Measurements from ENCODE around the gene C1orf174.

The C1orf174 gene

GRCh38 chr1:3923378-3924185 lies 23.5 kb upstream of the C1orf174 start:
- Histone ChIP-seq H3K27ac (peak overlapping the region; percentile 93), H3K36me3 (no peaks in the 10 kb centered on the region), H3K4me3 (ENCODE audit: low read depth, low read length) (peak overlapping the region; percentile 2; the same call in 1 of the 2 replicates), H3K9me3 (ENCODE audit: severe bottlenecking) (no peaks in the 10 kb centered on the region), H3K27me3 (ENCODE audit: insufficient read depth, low read depth, severe bottlenecking) (no peaks in the 10 kb centered on the region)
- TF ChIP-seq, protein P1, sequence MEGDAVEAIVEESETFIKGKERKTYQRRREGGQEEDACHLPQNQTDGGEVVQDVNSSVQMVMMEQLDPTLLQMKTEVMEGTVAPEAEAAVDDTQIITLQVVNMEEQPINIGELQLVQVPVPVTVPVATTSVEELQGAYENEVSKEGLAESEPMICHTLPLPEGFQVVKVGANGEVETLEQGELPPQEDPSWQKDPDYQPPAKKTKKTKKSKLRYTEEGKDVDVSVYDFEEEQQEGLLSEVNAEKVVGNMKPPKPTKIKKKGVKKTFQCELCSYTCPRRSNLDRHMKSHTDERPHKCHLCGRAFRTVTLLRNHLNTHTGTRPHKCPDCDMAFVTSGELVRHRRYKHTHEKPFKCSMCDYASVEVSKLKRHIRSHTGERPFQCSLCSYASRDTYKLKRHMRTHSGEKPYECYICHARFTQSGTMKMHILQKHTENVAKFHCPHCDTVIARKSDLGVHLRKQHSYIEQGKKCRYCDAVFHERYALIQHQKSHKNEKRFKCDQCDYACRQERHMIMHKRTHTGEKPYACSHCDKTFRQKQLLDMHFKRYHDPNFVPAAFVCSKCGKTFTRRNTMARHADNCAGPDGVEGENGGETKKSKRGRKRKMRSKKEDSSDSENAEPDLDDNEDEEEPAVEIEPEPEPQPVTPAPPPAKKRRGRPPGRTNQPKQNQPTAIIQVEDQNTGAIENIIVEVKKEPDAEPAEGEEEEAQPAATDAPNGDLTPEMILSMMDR (IDR thresholded peaks at IDR 0.05; ENCODE audit: low read depth, low read length) = no peak
- DNase-seq = peak; percentile 96

- Histone ChIP-seq H3K36me3 (no peaks in the 10 kb centered on the region), H3K9me3 (ENCODE audit: severe bottlenecking) (no peaks in the 10 kb centered on the region), H3K27ac (peak overlapping the region; percentile 93), H3K4me3 (ENCODE audit: low read depth, low read length) (no peak overlapping the region), H3K27me3 (ENCODE audit: insufficient read depth, low read depth, severe bottlenecking) (no peaks in the 10 kb centered on the region)
- TF ChIP-seq, protein P1 (IDR thresholded peaks at IDR 0.05; ENCODE audit: low read depth, low read length) = no peak
- peak; percentile 12 for DNase-seq
Observed at GRCh38 chr1:3922851-3923250, 22.8 kb upstream of the C1orf174 start.

GRCh38 chr1:3922201-3922725 lies 22.2 kb upstream of the C1orf174 start:
- Histone ChIP-seq H3K9me3 (ENCODE audit: severe bottlenecking) (no peaks in the 10 kb centered on the region), H3K27ac (peak overlapping the region; percentile 93), H3K4me3 (ENCODE audit: low read depth, low read length) (no peak overlapping the region), H3K36me3 (no peaks in the 10 kb centered on the region), H3K27me3 (ENCODE audit: insufficient read depth, low read depth, severe bottlenecking) (no peaks in the 10 kb centered on the region)
- TF ChIP-seq, protein P1 (IDR thresholded peaks at IDR 0.05; ENCODE audit: low read depth, low read length) = no peak
- peak; percentile 4 for DNase-seq

GRCh38 chr1:3921765-3922164 lies 21.7 kb upstream of the C1orf174 start:
- H3K36me3 ChIP-seq = no peaks in the 10 kb centered on the region
- no peak overlapping the region for H3K4me3 ChIP-seq (ENCODE audit: low read depth, low read length)
- no peaks in the 10 kb centered on the region for H3K27me3 ChIP-seq (ENCODE audit: insufficient read depth, low read depth, severe bottlenecking)
- TF ChIP-seq, protein P1 (IDR thresholded peaks at IDR 0.05; ENCODE audit: low read depth, low read length) = no peak
- DNase-seq = peak; percentile 4
- no peak overlapping the region for H3K27ac ChIP-seq
- H3K9me3 ChIP-seq (ENCODE audit: severe bottlenecking) = no peaks in the 10 kb centered on the region

DNA sequence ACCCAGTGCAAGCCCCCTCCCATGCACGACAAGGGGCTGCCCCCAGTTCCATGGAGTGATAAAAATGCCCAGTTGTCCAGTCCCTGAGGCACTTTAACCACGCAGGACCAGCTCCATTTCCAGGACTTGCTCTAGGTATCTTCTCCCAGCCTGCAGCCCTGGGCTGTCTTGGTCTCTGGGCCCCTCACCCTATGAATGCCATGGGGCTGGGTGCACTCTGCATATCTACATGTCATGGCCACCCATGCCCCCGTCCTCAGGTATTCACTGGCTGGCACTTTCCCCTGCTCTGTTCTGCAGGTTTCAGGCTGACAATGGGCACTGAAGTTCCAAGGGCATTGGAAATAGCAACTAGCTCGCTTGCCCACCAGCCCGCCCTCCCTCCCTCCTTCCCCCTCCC lies 19.6 kb upstream of the C1orf174 start:
- no peaks in the 10 kb centered on the region for H3K27me3 ChIP-seq (ENCODE audit: insufficient read depth, low read depth, severe bottlenecking)
- no peaks in the 10 kb centered on the region for H3K9me3 ChIP-seq (ENCODE audit: severe bottlenecking)
- no peaks in the 10 kb centered on the region for H3K36me3 ChIP-seq
- no peak overlapping the region for H3K27ac ChIP-seq
- H3K4me3 ChIP-seq (ENCODE audit: low read depth, low read length) = no peak overlapping the region
- peak; percentile 3 for DNase-seq
- TF ChIP-seq, protein P1 (IDR thresholded peaks at IDR 0.05; ENCODE audit: low read depth, low read length) = no peak

Data from WERI-Rb-1 (cell line).